NCI-H128 (cell line): Measurements from ENCODE around the gene OTOP2.
"Not testable (repeated sequence)": the region's sequence is repeated elsewhere in the genome, so short reads cannot be mapped to it uniquely, and the experiment has no call there.

Experiments used
- DNase-seq: peaks from one replicate; lab custom pipeline; 2025; ENCODE audit not compliant: unreplicated experiment; lab: John Stamatoyannopoulos, UW

Gene OTOP2

DNA sequence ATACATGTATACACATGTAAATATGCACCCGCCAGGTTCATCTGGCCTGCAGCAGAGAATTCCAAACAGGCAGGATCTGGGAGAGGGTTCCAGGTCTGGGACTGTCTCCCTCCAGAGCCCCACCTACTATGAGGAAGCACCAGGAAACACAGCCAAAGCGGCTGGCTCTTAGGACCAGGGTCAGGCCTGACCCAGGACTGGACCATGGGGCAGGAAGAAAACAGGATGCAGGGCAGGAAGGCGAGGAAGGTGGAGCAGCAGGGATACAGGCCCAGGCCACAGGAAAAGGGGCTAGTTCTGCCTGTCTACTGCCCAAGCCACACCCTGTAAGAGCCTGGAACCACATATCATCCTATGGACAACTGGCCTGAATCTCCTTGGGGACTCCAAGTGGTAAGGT is 46.3 kb downstream of the OTOP2 start:
- no peak for DNase-seq

DNA sequence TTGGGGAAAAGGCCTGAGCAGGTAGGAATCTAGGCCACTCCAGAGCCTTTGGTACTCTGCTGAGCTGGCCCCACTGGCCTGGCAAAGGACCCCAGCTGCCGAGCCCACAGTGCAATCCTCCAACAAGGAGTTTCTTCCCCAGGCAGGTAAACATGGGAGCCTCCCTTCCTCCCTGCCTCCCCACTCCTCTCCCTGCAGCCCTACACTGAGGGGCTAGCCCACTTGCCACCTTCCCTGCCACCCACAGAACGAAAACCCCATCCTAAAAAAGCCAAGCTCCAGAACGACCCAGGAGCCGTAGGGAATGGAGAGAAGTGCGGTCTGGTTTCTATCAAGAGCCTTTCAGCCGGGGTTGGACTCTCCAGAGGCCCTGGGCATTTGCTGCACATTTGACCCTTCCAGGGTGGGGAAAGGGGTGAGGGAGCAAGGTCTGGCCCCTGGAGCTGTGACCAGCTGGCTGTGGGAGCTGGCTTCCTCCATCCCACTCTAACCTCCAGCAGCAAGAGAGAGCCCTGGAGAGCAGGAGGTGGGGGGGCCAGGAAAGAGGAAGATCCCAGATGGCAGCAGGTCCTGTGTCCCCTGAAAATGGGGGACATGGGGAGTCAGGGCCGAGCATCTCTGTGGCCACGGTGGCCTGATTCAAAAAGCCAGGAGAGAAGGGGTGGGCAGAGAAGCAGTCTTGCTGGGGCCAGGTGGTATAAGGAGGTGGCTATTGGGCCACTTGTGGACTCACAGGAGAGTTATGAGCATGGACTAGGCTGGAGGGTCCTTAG is 47.2 kb downstream of the OTOP2 start:
- DNase-seq, result no peak

DNA sequence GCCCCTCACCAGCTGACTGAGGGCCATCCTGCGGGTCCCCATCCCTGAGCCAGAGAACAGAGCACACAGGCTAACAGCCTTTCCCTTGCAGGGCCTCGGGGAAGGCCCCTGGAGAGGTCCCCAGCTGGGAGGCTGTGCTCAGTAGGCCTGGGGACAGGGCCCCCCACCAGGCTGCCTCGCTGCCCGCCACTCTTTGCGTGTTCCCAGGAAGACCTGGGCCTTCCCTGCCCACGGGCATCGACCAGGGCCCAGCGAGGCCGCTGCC is 47.7 kb downstream of the OTOP2 start:
- no peak for DNase-seq

DNA sequence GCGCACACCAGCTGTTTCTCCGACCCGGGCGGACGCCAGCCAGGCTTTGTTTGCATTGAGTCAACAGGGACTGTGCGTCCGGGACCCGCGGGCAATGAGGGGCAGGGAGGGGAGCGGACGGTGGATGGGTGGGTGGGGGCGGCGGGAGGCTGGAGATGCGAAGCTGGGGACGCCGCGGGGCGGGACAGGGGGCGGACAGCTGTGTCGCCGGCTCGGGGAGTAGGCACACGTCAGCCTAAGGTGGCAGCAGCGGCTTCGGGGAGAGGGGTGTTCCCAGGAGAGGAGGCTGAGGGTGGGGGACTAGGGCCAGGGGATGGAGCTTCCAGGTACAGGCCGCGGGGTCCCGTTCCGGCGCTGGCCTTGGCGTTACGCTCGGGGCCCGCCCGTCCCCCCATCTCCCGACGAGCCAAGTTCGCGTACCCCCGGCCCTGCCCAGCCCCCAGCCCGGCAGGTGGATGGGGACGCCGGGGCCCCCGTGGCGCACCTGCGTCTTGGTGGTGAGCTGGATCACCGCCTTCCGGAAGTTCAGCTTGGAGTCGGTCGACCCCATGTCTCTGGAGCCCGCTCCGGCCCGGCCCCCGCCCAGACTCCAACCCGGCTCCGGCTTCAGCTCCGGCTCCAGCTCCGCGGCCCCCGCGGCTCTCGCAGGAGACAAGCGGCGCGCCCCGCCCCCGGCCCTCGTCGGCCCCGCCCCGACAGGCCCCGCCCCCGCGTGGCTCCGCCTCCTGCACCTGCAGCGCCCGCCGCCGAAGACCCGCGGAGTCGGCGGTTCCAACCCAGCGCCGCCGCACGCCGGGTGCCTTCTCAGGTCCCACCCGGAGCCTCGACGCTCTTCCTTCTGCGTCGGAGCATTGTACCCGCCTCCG is 48.3 kb downstream of the OTOP2 start, which contains the start of gene HID1:
Gene HID1, minus strand, starts transcription at position 653 of the 866 bp plus-strand sequence. Its CDS starts 103 bp downstream, at position 550.
- peak; percentile 19 for DNase-seq

DNA sequence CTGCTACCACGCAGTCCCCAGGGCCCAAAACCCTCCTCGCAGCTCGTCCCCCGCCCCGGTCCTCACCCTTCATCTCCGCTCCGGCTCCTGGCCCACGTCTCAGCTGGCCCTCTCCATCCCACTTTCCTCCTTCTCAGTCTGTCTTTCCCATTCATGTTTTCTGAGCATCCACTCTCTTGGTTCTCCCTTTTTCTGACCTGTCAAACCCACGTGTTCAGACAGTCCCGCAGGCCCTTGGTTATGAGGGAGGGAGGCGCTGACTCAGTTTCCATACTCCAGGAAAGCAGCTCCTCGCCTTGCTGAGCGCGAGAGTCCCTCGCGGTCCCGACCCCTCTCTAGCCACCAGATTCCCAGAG is 48.9 kb downstream of the OTOP2 start:
- DNase-seq, result no peak

DNA sequence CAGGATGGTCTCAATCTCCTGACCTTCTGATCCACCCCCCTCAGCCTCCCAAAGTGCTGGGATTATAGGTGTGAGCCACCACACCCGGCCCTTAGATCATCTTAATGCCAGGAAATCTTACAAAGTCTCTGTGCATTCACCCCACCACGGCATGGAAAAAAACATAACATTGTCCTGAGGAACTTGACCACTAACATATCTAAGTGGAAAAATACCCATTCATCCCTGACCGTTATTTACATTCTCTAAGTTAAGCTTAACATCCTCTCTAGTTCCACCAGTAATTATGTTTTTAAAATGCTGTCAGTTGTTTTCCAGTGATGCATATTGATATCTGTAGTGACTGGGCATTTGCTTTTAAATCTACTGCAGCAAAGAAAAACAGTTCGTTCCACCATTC is 51.9 kb downstream of the OTOP2 start:
- DNase-seq, result no peak

- no peak for DNase-seq
These were observed 53.7 kb downstream of the OTOP2 start for GRCh38 chr17:74977802-74978201.

GRCh38 chr17:74978240-74978639 is 54.2 kb downstream of the OTOP2 start:
- DNase-seq, result no peak

GRCh38 chr17:74979408-74980146 is 55.5 kb downstream of the OTOP2 start:
- no peak for DNase-seq

- DNase-seq, result no peak
These were observed 57.4 kb downstream of the OTOP2 start for GRCh38 chr17:74981318-74981978.

- peak; percentile 25 for DNase-seq
These were observed 58.0 kb downstream of the OTOP2 start for GRCh38 chr17:74981979-74982662.

GRCh38 chr17:74982663-74983313 is 58.7 kb downstream of the OTOP2 start:
- DNase-seq, result not testable (repeated sequence)
